GM23248 (cell line): ENCODE data around the gene TMEM59L. TPM values are rescaled to one million over a fixed set of nuclear protein-coding genes. Genes with fewer than 3 reads are reported as not detected.

Source experiments
- DNase-seq: peaks from one replicate; pipeline ENCODE4 v3.0.0-alpha.2; 2015
- H2AFZ ChIP-seq: fragments of 200-600 bp; sonication (generic); 2 replicates; pipeline ENCODE4 v1.6.1; 2016; ENCODE audit warnings: antibody characterized with exemption
- H3F3A ChIP-seq: fragments of 200-600 bp; sonication (generic); 2 replicates; pipeline ENCODE4 v1.6.1; 2016; ENCODE audit warnings: mild to moderate bottlenecking, antibody characterized with exemption, mixed run types; ENCODE audit not compliant: insufficient read depth
- H3K27ac ChIP-seq: fragments of 200-600 bp; sonication (generic); 2 replicates; pipeline ENCODE4 v1.5.1; 2016; ENCODE audit warnings: mild to moderate bottlenecking
- H3K27me3 ChIP-seq: fragments of 200-600 bp; sonication (generic); replicated peaks from 2 replicates; pipeline ENCODE4 v1.6.1; 2016; ENCODE audit warnings: mild to moderate bottlenecking; ENCODE audit not compliant: insufficient read depth
- H3K36me3 ChIP-seq: fragments of 200-600 bp; sonication (generic); 2 replicates; pipeline ENCODE4 v1.6.1; 2016; ENCODE audit warnings: low read depth, mild to moderate bottlenecking
- H3K4me1 ChIP-seq: fragments of 200-600 bp; sonication (generic); 2 replicates; pipeline ENCODE4 v1.6.1; 2016; ENCODE audit warnings: mild to moderate bottlenecking; ENCODE audit not compliant: insufficient read depth
- H3K4me2 ChIP-seq: fragments of 200-600 bp; sonication (generic); one replicate; pipeline ENCODE4 v1.6.1; 2016; ENCODE audit warnings: mild to moderate bottlenecking; ENCODE audit not compliant: unreplicated experiment
- H3K4me3 ChIP-seq: fragments of 200-600 bp; sonication (generic); 2 replicates; pipeline ENCODE4 v1.5.1; 2016; ENCODE audit warnings: mild to moderate bottlenecking
- H3K79me2 ChIP-seq: fragments of 200-600 bp; sonication (generic); 2 replicates; pipeline ENCODE4 v1.6.1; 2016; ENCODE audit warnings: mild to moderate bottlenecking; ENCODE audit not compliant: insufficient read depth
- H3K9ac ChIP-seq: fragments of 200-600 bp; sonication (generic); 2 replicates; pipeline ENCODE4 v1.6.1; 2016; ENCODE audit warnings: mild to moderate bottlenecking
- H3K9me2 ChIP-seq: fragments of 200-600 bp; sonication (generic); 2 replicates; pipeline ENCODE4 v1.6.1; 2016; ENCODE audit warnings: mixed run types, mild to moderate bottlenecking, moderate library complexity; ENCODE audit not compliant: insufficient read depth
- H3K9me3 ChIP-seq: fragments of 200-600 bp; sonication (generic); one replicate; pipeline ENCODE4 v1.6.1; 2017; ENCODE audit warnings: low read depth
- H4K20me1 ChIP-seq: fragments of 200-600 bp; sonication (generic); 2 replicates; pipeline ENCODE4 v1.6.0; 2016; ENCODE audit not compliant: insufficient read depth
- EZH2 ChIP-seq: fragments of 200-600 bp; sonication (generic); IDR thresholded peaks from 2 replicates; pipeline ENCODE4 v1.6.1; 2018; ENCODE audit warnings: antibody characterized with exemption, mild to moderate bottlenecking; ENCODE audit not compliant: insufficient read depth, poor library complexity, severe bottlenecking
- EZH2phosphoT487 ChIP-seq: fragments of 200-600 bp; sonication (generic); IDR thresholded peaks from 2 replicates; pipeline ENCODE4 v1.6.1; 2018; ENCODE audit warnings: antibody characterized with exemption, moderate library complexity, mild to moderate bottlenecking, low read depth; ENCODE audit not compliant: insufficient read depth
- WGBS, 2 experiments: methylation state at CpG; one replicate each; pipeline ENCODE4 v1.1.6; 2015 to 2017; ENCODE audit warnings: low lambda C conversion rate in 2 of 2, low coverage in 1 of 2; ENCODE audit errors: missing lambda C conversion rate in 2 of 2; 5-methylcytosine and 5-hydroxymethylcytosine counted together
- in situ Hi-C: fragments of 300-500 bp; cut with MboI; formaldehyde crosslinking; loops from 2 replicates; pipeline ENCODE4 v1.15.0; 2020
- polyA plus RNA-seq: library from polyadenylated mRNA; unstranded; fragments of >200 nt; fragmentation: Nextera tagmentation; extraction: Ambion mirVana; gene quantifications from 2 replicates; pipeline ENCODE4 v1.2.1, GENCODE V29; 2016
- total RNA-seq: library from RNA; depleted of rRNA; stranded (reverse); fragments of >200 nt; shearing (Covaris generic); gene quantifications from 2 replicates; pipeline ENCODE4 v1.2.3, GENCODE V29; 2014

TMEM59L gene
- total and polyA plus RNA-seq, 2 experiments from 2014 or later: 0.97 to 2.1 TPM

- no peaks in the 10 kb centered on the region for H3K9me3 ChIP-seq
- H2AFZ ChIP-seq: no peak overlapping the region
- TF ChIP-seq EZH2 (no peak), EZH2phosphoT487 (no peak)
- H3K36me3 ChIP-seq: no peaks in the 10 kb centered on the region
- H3K79me2 ChIP-seq: no peaks in the 10 kb centered on the region
- no peak overlapping the region for H3K9ac ChIP-seq
- no peaks in the 10 kb centered on the region for H3F3A ChIP-seq
- H3K27me3 ChIP-seq: no peaks in the 10 kb centered on the region
- no peak overlapping the region for H3K4me3 ChIP-seq
- DNase-seq: no peak
- H3K4me2 ChIP-seq: no peak overlapping the region
- in situ Hi-C loops: no loop called here
- H3K9me2 ChIP-seq: no peaks in the 10 kb centered on the region
- WGBS, 2 experiments: 89 to 100% methylated on average over 3 to 4 of the region's 4 CpGs
- no peak overlapping the region for H3K27ac ChIP-seq
- no peaks in the 10 kb centered on the region for H3K4me1 ChIP-seq
- H4K20me1 ChIP-seq: no peaks in the 10 kb centered on the region
These were observed 45.7 kb downstream of the TMEM59L start for GRCh38 chr19:18658366-18658855.

- no peaks in the 10 kb centered on the region for H4K20me1 ChIP-seq
- no peak for TF ChIP-seq EZH2
- TF ChIP-seq EZH2phosphoT487: no peak
- peak overlapping the region; percentile 2; the same call in 1 of the 2 replicates for H3K9ac ChIP-seq
- H3K4me3 ChIP-seq: no peak overlapping the region
- no peaks in the 10 kb centered on the region for H3K9me2 ChIP-seq
- no peak overlapping the region for H3K4me2 ChIP-seq
- no peaks in the 10 kb centered on the region for H3K4me1 ChIP-seq
- no peaks in the 10 kb centered on the region for H3K79me2 ChIP-seq
- WGBS, 2 experiments: 38 to 40% methylated on average over 28 to 30 of the region's 30 CpGs
- H3K9me3 ChIP-seq: no peaks in the 10 kb centered on the region
- in situ Hi-C loops: no loop called here
- no peaks in the 10 kb centered on the region for H3F3A ChIP-seq
- peak; percentile 38 for DNase-seq
- H2AFZ ChIP-seq: no peak overlapping the region
- H3K27ac ChIP-seq: no peak overlapping the region
- no peaks in the 10 kb centered on the region for H3K27me3 ChIP-seq
- H3K36me3 ChIP-seq: no peaks in the 10 kb centered on the region
These were observed 46.8 kb downstream of the TMEM59L start for GRCh38 chr19:18659281-18660050.

GRCh38 chr19:18660051-18660910 lies 47.6 kb downstream of the TMEM59L start:
- H3K4me3 ChIP-seq: no peak overlapping the region
- no peaks in the 10 kb centered on the region for H3K27me3 ChIP-seq
- H4K20me1 ChIP-seq: no peaks in the 10 kb centered on the region
- no peak overlapping the region for H3K4me2 ChIP-seq
- no peak overlapping the region for H3K9ac ChIP-seq
- no peaks in the 10 kb centered on the region for H3K4me1 ChIP-seq
- H3K27ac ChIP-seq: no peak overlapping the region
- H3K79me2 ChIP-seq: no peaks in the 10 kb centered on the region
- no peaks in the 10 kb centered on the region for H3K36me3 ChIP-seq
- DNase-seq: peak; percentile 37
- H3F3A ChIP-seq: no peaks in the 10 kb centered on the region
- no peaks in the 10 kb centered on the region for H3K9me2 ChIP-seq
- TF ChIP-seq EZH2 (no peak), EZH2phosphoT487 (no peak)
- in situ Hi-C loops: no loop called here
- H3K9me3 ChIP-seq: no peaks in the 10 kb centered on the region
- H2AFZ ChIP-seq: no peak overlapping the region
- 75 to 79% methylated on average over 25 to 27 of the region's 37 CpGs for WGBS, 2 experiments

GRCh38 chr19:18660939-18661670 lies 48.4 kb downstream of the TMEM59L start:
- H3K36me3 ChIP-seq: no peaks in the 10 kb centered on the region
- no peak overlapping the region for H3K9ac ChIP-seq
- no peak for TF ChIP-seq EZH2phosphoT487
- WGBS, 2 experiments: 94% methylated on average over 10 of the region's 10 CpGs
- no peak overlapping the region for H2AFZ ChIP-seq
- no peaks in the 10 kb centered on the region for H3F3A ChIP-seq
- no peaks in the 10 kb centered on the region for H3K27me3 ChIP-seq
- no peak overlapping the region for H3K4me3 ChIP-seq
- no peaks in the 10 kb centered on the region for H3K9me2 ChIP-seq
- in situ Hi-C loops: no loop called here
- no peak for DNase-seq
- no peak overlapping the region for H3K4me2 ChIP-seq
- H3K27ac ChIP-seq: no peak overlapping the region
- no peaks in the 10 kb centered on the region for H3K4me1 ChIP-seq
- H3K79me2 ChIP-seq: no peaks in the 10 kb centered on the region
- no peaks in the 10 kb centered on the region for H4K20me1 ChIP-seq
- H3K9me3 ChIP-seq: no peaks in the 10 kb centered on the region
